SKM-1 (cell line): ENCODE data around the gene KDM3A.

Experiments
- DNase-seq: peaks from one replicate; lab custom pipeline; 2025; ENCODE audit not compliant: unreplicated experiment; lab: John Stamatoyannopoulos, UW

The KDM3A gene

DNA sequence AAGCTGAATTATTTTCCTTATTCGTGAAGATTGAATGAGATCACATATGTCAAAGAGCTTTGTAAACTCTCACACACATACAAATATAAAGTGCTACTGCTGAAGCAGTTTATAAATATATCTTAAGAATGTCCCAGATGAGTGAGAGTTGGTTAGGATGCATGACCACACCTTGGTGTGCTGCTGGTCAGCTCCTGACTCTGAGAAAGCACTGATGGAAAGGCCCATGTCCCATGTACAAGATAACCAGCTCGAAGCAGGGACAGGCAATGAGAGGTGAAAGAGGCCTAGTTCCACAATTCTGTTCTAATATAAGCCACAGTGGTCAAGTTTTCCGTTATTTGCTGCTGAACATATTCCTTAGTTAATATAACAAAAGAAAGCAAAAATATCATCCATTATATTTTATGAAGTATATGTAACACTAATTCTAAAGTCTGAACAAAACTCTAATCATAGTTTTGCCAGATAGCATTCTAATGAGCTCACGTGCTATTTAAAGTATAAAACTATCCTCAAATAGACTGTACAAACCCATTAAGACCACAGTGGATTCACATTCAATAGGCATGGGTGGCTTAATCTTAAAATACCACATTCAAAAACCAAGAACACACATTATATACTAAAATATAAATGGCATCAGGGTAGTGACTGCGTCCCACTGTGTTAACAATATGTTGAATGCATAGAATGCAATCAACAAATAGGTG, 72.9 kb downstream of the KDM3A start:
- DNase-seq: no peak

DNA sequence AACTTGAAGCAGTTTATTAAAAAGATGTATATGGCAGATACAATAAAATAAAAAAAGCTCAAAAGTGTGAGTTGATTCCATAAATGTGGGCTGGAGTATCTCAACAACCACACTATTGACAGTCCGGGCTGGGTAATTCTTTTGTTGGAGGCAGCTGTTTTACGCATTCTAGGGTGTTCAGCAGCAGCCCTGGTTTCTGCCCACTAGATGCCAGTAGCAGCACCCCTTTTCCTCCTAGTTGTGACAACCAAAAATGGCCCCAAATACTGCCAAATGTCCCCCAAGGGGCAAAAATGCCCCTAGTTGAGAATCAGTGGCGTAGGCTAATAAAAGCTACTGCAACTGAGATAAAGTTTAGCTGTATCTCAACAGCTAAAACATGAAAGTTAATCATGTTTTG, 77.3 kb downstream of the KDM3A start:
- DNase-seq: no peak

DNA sequence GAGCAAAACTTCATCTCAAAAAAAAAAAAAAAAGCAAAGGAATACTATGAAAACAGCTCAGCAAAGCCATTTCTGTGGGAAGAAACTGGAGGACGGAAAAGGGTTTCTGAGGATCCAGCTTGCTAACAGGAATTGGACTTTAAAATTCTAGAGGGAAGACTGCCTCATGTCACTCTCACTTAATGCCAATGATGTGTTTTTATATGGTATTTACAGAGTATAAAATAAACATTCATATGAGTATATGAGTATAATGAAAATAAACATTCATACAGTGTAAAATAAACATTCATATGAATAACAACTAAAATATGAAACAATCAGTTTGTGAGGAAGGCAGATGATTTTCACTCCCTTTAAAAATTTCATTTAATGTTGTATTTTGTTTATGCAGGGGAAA, 78.2 kb downstream of the KDM3A start:
- no peak for DNase-seq

DNA sequence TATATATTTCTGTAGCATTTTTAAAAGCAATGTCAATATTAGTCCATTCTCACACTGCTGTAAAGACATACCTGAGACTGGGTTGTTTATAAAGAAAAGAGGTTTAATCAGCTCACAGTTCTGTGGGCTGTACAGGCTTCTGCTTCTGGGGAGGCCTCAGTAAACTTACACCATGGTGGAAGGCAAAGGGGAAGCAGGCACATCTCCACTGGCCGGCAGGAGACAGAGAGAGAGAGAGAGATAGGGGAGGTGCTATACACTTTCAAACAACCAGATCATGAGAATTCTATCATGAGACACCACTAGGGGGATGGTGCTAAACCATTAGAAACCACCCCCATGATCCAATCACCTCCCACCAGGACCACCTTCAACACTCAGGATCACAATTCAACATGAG, 79.0 kb downstream of the KDM3A start:
- no peak for DNase-seq

DNA sequence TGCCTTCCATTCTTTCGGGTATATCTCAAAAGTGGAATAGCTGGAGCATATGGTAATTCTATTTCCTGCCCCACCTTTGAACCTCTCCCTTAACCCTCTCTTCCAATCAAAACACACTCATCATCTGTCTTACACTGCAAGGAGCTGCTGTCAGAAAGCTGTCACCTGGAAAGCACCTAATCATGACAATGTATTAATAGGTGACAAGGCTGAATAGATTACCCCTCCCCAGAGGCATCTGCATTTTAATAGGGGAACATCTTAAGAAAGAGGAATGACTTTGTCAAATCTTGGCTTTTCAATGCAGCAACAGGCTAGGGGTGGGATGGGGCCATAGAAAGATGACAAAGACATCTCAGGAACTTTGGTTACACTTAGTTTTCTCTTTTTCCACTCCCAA, 80.8 kb downstream of the KDM3A start:
- DNase-seq: no peak

DNA sequence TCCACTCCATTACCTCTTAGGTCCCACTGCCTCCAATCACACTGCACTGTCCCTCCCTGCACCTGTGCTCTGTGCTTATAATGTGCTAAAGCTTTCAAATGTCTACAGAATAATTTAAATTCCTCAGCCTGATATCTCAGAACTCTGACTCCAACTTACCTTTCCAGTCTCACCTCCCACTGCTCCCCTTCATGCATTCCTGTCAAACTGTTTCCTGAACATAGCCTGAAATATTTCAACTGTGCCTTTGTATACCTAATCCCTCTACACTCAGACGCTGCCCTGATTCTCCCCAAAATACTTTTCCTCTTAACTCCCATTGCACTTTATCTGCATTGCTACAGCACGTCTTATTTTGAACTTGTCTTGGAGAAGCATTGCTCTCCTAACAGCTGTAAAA, 81.5 kb downstream of the KDM3A start:
- DNase-seq: no peak

DNA sequence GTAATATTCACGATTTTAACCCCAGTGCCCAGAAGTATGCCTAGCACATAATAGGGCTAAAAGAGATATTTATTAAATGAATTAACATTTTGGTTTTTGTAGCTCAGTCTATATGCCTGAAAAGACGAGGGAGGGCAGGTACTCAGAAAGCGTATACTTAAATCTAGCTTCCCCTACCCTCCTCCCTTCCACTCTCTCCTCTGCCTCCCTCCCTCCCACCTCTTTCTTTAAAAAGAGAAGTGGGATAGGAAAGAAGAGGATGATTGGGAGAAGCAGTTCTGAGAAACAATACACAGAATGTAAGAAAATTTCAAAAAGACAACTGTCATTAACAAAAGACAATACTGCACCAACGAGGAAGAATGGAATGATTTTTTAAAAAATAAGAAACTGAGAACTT, 82.3 kb downstream of the KDM3A start:
- DNase-seq: no peak

DNA sequence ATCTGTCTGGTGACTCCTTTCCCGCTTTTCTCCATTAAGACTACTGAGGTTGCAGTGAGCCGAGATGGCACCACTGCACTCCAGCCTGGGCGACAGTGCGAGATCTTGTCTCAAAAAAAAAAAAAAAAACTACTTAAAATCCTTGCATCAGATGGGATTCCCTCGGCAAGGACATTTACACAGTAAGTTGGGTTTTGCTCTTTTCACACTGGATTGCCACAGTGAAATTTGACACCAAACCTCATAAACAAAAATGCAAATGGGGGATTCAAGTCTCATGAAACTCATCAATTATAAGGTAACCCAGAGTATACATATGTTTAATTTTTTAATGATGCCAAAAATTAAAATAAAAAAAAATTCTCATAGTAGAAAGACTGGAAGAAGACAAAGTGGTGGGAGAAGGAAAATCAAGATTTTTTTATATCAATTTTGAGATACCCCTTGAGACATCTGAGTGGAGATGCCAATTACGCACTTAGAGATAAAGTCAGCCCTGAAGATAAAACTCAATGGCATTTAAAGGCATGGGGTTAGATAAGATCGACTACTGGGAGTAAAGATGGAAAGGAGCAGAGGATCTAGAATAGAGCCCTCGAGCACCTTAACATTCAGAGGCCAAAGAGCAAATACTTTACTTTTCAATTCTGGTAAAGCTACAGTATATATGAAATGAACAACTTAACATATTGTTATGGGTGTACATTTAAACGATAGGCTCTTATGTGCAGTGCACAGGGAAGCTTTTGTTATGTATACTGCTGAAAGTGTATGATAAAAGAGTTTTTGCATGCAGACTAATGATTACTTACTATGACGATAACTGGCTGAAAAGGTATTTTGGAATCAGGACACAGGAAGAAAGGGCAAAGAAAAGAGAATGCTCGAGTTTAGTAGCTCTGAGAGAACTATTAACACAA, 84.5 kb downstream of the KDM3A start:
- no peak for DNase-seq

DNA sequence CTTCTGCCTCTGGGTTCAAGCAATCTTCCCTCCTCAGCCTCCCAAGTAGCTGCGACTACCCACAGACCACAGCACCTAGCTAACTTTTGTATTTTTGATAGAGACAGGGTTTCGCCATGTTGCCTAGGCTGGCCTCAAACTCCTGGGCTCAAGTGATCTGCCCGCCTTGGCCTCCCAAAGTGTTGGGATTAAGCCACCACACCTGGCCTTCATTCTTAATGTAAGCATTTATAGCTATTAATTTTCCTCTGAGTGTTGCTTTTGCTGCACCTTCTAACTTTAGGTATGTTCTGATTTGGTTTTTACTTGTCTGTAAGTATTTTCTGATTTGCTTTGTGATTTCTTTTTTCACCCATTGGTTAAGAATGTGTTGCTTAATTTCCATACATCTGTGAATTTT, 92.4 kb downstream of the KDM3A start:
- DNase-seq: no peak

DNA sequence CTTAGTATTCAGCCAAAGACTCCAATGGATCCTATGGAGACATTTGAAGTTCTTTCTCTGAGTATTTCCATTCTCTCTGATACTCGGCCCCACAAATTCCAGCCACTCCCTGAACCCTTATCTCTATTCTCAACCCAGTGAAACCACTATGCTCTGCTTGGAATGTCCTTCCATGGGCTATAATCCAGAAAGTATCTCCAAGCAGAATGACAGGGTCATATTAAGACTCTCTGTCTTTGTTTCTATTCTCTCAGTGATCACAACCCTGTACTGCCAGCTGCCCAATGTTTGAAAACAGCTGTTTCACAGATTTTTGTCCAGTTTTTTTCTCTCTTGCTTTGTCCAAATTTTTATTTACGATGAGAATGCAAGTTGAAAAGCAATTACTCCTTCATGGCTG, 100.2 kb downstream of the KDM3A start:
- DNase-seq: no peak
